Sigmoid colon (tissue), 7 donors: ENCODE results near the gene MAFF. TPM values are rescaled to one million over a fixed set of nuclear protein-coding genes. Genes with fewer than 3 reads are reported as not detected.
"Not testable (repeated sequence)": the region's sequence is repeated elsewhere in the genome, so short reads cannot be mapped to it uniquely, and the experiment has no call there.

ENCODE experiments used
- DNase-seq: peaks from one replicate; pipeline ENCODE4 v3.0.0-alpha.2; 2019
- H3K27ac ChIP-seq, 4 donors: fragments of 200-600 bp; sonication (generic); one replicate each; pipeline ENCODE4 v1.5.1; 2016 to 2019; ENCODE audit warnings: mild to moderate bottlenecking in 1 of 4
- H3K27me3 ChIP-seq, 3 donors: fragments of 200-600 bp; sonication (generic); one replicate each; pipeline ENCODE4 v1.5.1; 2019; ENCODE audit warnings: mild to moderate bottlenecking in 1 of 3
- H3K36me3 ChIP-seq, 4 donors: fragments of 200-600 bp; sonication (generic); one replicate each; pipeline ENCODE4 v1.5.1; 2016 to 2019
- H3K4me1 ChIP-seq, 4 donors: fragments of 200-600 bp; sonication (generic); one replicate each; pipeline ENCODE4 v1.5.1; 2017 to 2019
- H3K4me3 ChIP-seq, 4 donors: fragments of 200-600 bp; sonication (generic); one replicate each; pipeline ENCODE4 v1.5.1; 2017 to 2019; ENCODE audit warnings: mild to moderate bottlenecking in 2 of 4, moderate library complexity in 1 of 4
- H3K9me3 ChIP-seq, 4 donors: fragments of 200-600 bp in 3 of 4; sonication (generic) in 3 of 4; one replicate each; pipeline versions ENCODE4 v1.5.1 to v1.6.1; 2013 to 2019
- CTCF ChIP-seq, 4 experiments: fragments of 450-650 bp in 3 of 4; fragments of 200-600 bp in 1 of 4; IDR thresholded peaks; one replicate each; pipeline ENCODE4 v1.5.1; 2016 to 2019; ENCODE audit warnings: antibody characterized with exemption in 4 of 4, mild to moderate bottlenecking in 3 of 4, moderate library complexity in 2 of 4
- EP300 ChIP-seq, 4 donors: sonication (generic); formaldehyde crosslinking; IDR thresholded peaks; one replicate each; pipeline ENCODE4 v1.6.1; 2017; ENCODE audit warnings: antibody characterized with exemption in 4 of 4
- POLR2A ChIP-seq, 2 donors: fragments of 450-650 bp; IDR thresholded peaks; one replicate each; pipeline ENCODE4 v1.6.1; 2016; ENCODE audit warnings: antibody characterized with exemption in 2 of 2, mild to moderate bottlenecking in 2 of 2, moderate library complexity in 2 of 2
- POLR2AphosphoS5 ChIP-seq, 4 donors: sonication (generic); formaldehyde crosslinking; IDR thresholded peaks; one replicate each; pipeline ENCODE4 v1.6.1; 2017; ENCODE audit warnings: antibody characterized with exemption in 4 of 4
- WGBS, 2 donors: extraction: QIAGEN DNeasy Blood & Tissue Kit; methylation state at CpG; one replicate each; pipeline ENCODE4 v1.1.7; 2013; 5-methylcytosine and 5-hydroxymethylcytosine counted together
- intact Hi-C: fragments of 100-400 bp; cut with DNase I; formaldehyde crosslinking; loops from one replicate; pipeline ENCODE4 v1.15.1; 2023
- polyA plus RNA-seq, 3 donors: library from polyadenylated mRNA; stranded (reverse); fragments of 200-250 nt; gene quantifications; one replicate each; pipeline ENCODE4 v1.2.3, GENCODE V29; 2013
- total RNA-seq, 4 donors: library from RNA; depleted of rRNA; stranded (reverse); fragments of >200 nt; gene quantifications; one replicate each; pipeline ENCODE4 v1.1.0, GENCODE V29; 2016
- donor health status: healthy with polysubstance abuse.
- donor health status: Bipolar disorder and iron deficiency.
- donor health status: healthy.

The MAFF gene
- total RNA-seq (100 to 1,000 TPM in 1 of 4 donors, 10 to 100 TPM in 3; 15.3 to 104 (median 26.1) TPM), polyA plus RNA-seq (10 to 100 TPM; 18.5 to 41.4 (median 35.4) TPM)

DNA sequence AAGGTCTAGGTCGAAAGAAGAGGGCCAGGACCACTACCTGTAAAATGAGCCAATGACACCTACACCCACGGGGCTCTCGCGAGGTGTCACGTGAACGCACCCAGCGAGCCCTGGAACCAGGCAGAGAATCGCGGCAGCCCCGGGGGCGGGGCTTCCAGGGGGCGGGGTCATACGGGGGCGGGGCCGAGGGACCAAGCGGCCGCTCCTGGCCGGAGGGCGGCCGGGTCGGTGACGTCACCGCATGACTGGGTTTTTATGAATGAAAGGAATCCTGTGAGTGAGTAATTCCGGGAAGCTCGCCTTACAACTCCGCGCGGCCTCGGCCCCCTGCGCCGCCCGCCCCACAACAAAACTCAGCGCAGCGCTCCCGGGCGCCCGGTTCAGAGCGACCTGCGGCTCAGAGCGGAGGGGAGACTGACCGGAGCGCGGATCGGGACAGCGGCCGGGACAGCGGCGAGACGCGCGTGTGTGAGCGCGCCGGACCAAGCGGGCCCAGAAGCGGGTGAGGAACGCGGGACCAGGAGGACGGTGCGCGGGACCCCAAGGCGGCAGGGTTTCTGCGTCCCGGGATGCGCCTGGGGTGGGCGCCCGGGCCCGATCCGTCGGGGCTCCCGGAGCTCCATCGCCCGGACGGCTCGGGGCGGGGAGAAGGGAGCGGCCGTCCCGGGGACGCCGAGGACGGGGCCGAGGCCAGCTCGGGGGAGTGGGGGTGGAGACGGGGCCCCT lies at the start of gene MAFF:
MAFF (plus strand) TSS at position 284 of the 726 bp plus-strand sequence. CDS start 11,860 bp downstream, outside the sequence.
- Histone ChIP-seq H3K4me3 (peak within 1 kb of the TSS; percentile 80 to 92 (median 86)), H3K27ac (peak within 1 kb of the TSS; percentile 97 to 100 (median 98)), H3K36me3 (no peaks in the 10 kb centered on the region), H3K4me1 (peaks cover 0 to 41% (median 37%) of the 10 kb centered on the region in 4 donors), H3K27me3 (no peaks in the 10 kb centered on the region), H3K9me3 (no peaks in the 10 kb centered on the region)
- intact Hi-C loops, result loop anchor here (1.0 to 5.0 kb wide), 5 partner anchors 19 to 305 kb away; partner anchors contain the start of genes CSNK1E, DDX17 and TMEM184B
- TF ChIP-seq POLR2AphosphoS5 (IDR thresholded peaks at IDR 0.05) (peak; percentile 93 to 96 (median 95)), POLR2A (IDR thresholded peaks at IDR 0.05) (peak; percentile 88 to 90), CTCF (IDR thresholded peaks at IDR 0.05) (no peak), EP300 (IDR thresholded peaks at IDR 0.05) (peak in 2 of 4 donors; percentile 46 to 51)
- DNase-seq, result peak; percentile 99
- WGBS, 2 donors, result 0 to 1% methylated on average over 85 of the region's 85 CpGs

GRCh38 chr22:38153821-38154562 lies 47.8 kb upstream of the MAFF start:
- 48 to 71% methylated on average over 4 of the region's 4 CpGs for WGBS, 2 donors
- intact Hi-C loops, result no loop called here
- Histone ChIP-seq H3K27ac (no peak overlapping the region), H3K9me3 (no peaks in the 10 kb centered on the region), H3K36me3 (no peaks in the 10 kb centered on the region), H3K27me3 (no peaks in the 10 kb centered on the region), H3K4me1 (peaks cover 0 to 3% (median 0%) of the 10 kb centered on the region in 4 donors), H3K4me3 (no peak overlapping the region)
- peak; percentile 40 for DNase-seq
- no peak for TF ChIP-seq CTCF (IDR thresholded peaks at IDR 0.05)
- TF ChIP-seq POLR2AphosphoS5 (IDR thresholded peaks at IDR 0.05), result no peak
- no peak for TF ChIP-seq POLR2A (IDR thresholded peaks at IDR 0.05)
- no peak for TF ChIP-seq EP300 (IDR thresholded peaks at IDR 0.05)

DNA sequence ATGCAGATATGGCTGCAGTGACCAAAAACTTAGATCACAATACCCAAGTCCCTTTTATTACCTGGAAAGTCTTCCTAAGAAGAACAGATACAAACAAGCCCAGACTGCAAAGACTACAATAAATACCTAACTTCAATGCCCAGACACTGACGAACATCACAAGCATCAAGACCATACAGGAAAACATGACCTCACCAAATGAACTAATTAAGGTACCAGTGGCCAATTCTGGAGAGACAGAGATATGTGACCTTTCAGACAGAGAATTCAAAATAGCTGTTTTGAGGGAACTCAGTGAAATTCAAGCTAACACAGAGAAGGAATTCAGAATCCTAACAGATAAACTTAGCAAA lies 47.3 kb upstream of the MAFF start:
- intact Hi-C loops, H3K27ac ChIP-seq: not testable (repeated sequence)
- 31 to 54% methylated on average over 1 of the region's 1 CpG for WGBS, 2 donors

DNA sequence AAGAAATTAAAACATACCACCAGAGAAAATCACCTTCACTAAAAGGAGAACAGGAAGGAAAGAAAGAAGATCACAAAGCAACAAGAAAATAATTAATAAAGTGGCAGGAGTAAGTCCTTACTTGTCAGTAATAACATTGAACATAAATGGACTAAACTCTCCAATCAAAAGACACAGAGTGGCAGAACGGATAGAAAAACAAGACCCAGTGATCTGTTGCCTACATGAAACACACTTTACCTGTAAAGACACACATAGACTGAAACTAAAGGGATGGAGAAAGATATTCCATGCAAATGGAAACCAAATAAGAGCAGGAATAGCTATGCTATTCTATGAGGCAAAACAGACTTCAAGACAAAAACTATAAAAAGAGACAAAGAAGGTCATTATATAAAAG lies 46.1 kb upstream of the MAFF start:
- no peak overlapping the region for H3K4me3 ChIP-seq
- TF ChIP-seq EP300 (IDR thresholded peaks at IDR 0.05), result no peak
- no peak for TF ChIP-seq POLR2A (IDR thresholded peaks at IDR 0.05)
- no peak for TF ChIP-seq POLR2AphosphoS5 (IDR thresholded peaks at IDR 0.05)
- TF ChIP-seq CTCF (IDR thresholded peaks at IDR 0.05), result no peak
- H3K9me3 ChIP-seq, result no peaks in the 10 kb centered on the region
- WGBS, 2 donors, result 95% methylated on average over 1 of the region's 1 CpG
- intact Hi-C loops, result no loop called here
- no peak for DNase-seq
- H3K4me1 ChIP-seq, result no peaks in the 10 kb centered on the region
- no peaks in the 10 kb centered on the region for H3K36me3 ChIP-seq
- no peaks in the 10 kb centered on the region for H3K27me3 ChIP-seq
- H3K27ac ChIP-seq, result no peak overlapping the region

More for the DNA sequence above, 47.3 kb upstream of the MAFF start:
- not testable (repeated sequence) for H3K9me3 ChIP-seq, H3K4me1 ChIP-seq, H3K4me3 ChIP-seq, DNase-seq, H3K36me3 ChIP-seq, H3K27me3 ChIP-seq
